HEK293T (cell line): ENCODE results near the gene ANK2.

Experiments used
- ARNT ChIP-seq: fragments of 450-650 bp; IDR thresholded peaks from 2 replicates; pipeline ENCODE4 v1.6.1; 2017; ENCODE audit warnings: mild to moderate bottlenecking
- FOXM1 ChIP-seq: fragments of 450-650 bp; IDR thresholded peaks from 2 replicates; pipeline ENCODE4 v1.6.1; 2017; ENCODE audit warnings: mild to moderate bottlenecking, borderline replicate concordance
- NFRKB ChIP-seq: fragments of 450-650 bp; IDR thresholded peaks from 2 replicates; pipeline ENCODE4 v1.6.1; 2016; ENCODE audit warnings: mild to moderate bottlenecking, moderate library complexity

DNA sequence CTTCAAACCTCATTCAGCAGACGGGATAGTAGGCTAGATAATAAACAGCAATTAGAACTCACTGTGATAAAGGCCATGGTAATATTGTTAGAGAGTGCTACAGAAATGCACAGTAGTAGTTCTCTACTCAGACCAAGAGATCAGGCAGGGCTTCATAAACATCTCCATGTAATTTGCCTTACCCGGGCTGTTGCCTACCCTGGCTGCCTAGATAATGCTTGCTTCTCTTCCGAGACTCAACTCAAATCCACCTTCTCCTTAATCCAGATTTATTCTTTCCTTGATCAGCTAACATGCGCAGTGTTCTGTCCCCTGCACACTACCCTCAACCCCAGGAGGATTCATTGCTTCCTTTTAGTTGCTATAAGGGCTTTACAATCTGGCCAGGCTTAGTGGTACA is 21.8 kb downstream of the ANK2 start:
- TF ChIP-seq FOXM1 (no peak), ARNT (no peak), NFRKB (no peak)
